ENCODE data around the gene NUAK2.
A peak's percentile ranks its signal among the peaks of the same experiment; 100 is the strongest.
"Not testable (repeated sequence)": the region's sequence is repeated elsewhere in the genome, so short reads cannot be mapped to it uniquely, and the experiment has no call there.

Gene NUAK2

GRCh38 chr1:205321162-205321958 is at the start of gene NUAK2:
TSS of gene NUAK2 (minus strand) at chr1:205321745. CDS start at chr1:205321628, 117 bp downstream.
- peak; percentile 90 for DNase-seq

DNA sequence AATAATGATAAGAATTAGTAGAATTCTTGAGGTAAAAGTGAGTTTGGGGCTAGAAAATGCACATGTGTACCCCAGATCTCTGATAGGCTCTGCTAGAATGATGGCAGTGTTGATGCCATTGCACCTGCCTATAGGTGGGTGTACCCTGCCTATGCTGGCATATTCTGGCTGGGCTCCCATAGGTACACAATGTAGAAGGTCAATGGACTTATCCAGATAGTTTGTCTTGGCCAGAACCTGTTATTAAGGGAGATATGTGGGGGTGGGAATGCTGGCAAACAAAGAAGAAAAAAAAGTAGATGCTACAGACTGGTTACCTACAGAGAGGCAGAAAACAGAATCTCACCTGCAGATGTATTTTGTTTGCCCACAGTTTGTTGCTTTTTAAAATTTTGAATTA is 49.2 kb upstream of the NUAK2 start:
- no peak for DNase-seq

DNA sequence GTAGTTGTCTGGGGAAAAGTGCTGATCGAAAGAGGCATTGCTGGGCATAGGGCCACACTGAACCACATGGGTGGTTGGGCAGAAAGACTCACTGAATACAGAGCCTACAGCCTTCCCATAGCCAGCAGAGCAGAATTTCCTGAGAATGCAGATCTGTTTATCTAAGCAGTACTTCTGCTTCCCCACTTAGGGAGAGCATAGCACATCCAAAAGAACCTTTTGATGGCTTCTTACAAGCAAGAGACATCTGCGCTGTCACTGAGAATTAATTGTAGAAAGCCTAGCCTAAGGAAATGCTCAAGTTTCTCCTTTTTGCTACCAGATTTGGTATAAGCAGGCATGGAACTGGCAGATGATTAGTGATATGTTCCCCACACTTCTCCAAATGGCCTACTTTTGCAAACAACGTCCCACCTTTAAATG is 48.2 kb upstream of the NUAK2 start:
- no peak for DNase-seq

DNA sequence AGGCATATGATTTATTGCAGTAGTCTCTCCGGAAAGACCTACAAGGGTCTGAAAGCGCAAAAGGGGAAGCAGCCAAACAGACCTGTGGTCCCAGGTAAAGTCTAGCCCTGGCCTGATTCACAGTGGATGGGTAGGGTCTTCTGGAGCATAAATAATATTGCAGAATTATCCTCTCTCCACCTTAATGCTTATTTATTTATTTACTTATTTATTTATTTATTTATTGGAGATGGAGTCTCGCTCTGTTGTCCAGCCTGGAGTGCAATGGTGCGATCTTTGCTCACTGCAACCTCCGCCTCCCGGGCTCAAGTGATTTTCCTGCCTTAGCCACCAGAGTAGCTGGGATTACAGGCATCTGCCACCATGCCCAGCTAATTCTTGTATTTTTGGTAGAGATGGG is 46.9 kb upstream of the NUAK2 start:
- no peak for DNase-seq

GRCh38 chr1:205365945-205366463 is 44.5 kb upstream of the NUAK2 start:
- no peak for DNase-seq

GRCh38 chr1:205365086-205365485 is 43.5 kb upstream of the NUAK2 start:
- DNase-seq = not testable (repeated sequence)

DNA sequence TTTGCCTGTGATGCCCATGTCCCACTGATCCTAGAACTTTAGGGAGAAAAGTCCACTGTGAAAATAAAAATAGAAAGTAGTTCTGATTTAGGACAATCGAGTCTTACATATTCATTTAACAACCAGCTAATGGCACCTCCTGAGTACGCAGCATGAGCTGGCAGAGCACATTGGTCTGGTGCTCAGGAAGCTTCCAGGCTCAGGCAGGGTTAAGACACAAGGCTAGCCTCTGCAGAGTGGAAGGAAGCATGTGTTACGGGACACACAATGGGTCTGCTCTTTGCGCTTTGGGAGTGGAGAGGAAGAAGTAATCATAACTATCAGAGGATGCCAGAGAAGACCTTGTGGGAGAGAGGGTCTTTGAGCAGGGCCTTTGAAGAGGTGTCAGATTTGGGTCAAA is 39.3 kb upstream of the NUAK2 start:
- DNase-seq = no peak

DNA sequence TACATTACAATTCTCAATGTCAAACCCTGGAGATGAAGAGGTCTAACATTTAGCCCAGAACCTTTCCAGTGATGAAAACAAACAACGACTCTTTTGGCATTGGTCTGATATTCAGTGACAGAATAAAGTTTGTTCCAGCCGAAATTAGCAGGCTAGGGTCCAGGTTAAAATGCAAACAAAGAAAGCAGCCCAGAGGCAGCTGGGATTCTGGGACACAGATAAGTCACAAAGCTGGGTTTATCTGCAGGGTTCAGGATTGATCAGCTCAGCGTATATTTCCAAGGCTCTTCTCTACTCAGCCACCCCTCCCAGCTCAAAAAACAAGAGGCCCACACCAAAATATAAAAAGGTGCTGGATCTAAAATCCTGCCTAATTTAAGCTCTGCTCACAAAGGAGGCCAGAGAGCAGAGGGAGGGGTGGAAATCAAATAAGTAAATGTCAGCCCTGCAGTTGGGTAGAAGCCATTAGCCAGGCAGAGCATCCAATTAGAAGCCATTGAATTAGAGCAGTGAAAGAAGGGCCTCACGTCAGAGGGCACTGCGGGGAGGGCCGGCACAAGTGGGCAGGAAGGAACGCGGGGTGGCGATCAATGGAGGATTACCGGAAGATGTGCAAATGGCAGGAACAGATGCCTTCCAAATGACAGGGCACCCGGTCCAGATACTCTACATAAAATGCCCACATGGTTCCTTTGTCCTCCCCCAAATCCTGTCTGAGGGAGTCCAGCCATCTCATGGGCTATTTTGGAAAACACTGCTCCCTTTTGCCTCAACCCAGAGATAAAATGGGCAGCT is 38.4 kb upstream of the NUAK2 start:
- DNase-seq = no peak

DNA sequence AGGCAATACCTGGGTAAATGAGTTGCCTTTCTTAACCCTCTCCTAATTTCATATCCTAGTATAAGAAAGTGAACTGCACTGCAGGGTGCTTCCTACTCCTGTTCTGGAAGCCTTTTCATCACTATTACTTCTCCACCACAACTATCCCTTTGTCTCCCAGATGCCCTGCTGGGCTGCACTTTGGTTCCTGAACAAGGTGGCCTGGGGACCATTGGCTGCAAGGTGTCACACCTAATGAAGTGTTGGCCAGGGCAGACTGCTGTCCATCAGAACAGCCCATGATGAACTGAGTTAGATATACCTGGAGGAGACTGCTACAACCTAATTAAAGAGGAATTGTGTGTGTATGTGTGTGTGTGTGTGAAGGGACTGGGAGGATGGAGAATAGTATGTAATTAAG is 37.0 kb upstream of the NUAK2 start:
- DNase-seq = no peak

GRCh38 chr1:205357567-205357966 is 36.0 kb upstream of the NUAK2 start:
- no peak for DNase-seq

DNA sequence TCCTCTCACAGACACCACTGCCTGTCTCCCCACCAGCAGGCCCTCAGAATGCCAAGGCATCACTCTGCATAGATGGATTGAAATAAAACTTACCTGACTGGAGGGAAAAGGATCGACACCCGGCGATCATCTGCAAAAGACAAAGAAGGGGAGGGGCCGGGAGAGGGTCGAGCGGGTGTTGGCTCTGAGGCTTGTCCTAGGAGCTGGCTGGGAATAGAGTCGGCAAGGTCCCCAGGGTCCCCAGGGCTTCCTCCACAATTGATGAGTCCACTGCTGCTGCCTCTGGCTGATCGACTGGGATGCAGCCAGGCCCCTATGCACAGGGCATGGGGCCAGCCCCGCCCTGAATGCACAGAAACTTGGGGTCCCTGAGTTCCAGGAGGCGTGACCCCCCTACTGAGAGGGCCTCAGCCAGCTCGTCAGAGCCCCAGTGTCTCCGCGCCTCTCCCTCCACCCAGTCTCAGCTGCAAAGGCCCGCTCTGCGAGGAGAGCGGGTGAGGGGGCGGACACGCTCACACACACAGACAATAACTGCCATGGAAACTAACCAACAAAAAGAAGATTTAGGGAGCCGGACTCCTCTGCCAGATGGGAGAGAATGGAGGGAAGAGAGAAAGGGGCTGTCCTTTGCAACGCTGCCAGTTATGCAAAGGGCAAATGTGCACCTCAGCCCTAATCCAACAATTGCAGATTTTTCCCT is 35.0 kb upstream of the NUAK2 start, which contains the start of gene KLHDC8A:
Gene KLHDC8A, minus strand, starts transcription at position 483 of the 700 bp plus-strand sequence. CDS start 13,318 bp downstream, outside the sequence.
- peak; percentile 28 for DNase-seq

DNA sequence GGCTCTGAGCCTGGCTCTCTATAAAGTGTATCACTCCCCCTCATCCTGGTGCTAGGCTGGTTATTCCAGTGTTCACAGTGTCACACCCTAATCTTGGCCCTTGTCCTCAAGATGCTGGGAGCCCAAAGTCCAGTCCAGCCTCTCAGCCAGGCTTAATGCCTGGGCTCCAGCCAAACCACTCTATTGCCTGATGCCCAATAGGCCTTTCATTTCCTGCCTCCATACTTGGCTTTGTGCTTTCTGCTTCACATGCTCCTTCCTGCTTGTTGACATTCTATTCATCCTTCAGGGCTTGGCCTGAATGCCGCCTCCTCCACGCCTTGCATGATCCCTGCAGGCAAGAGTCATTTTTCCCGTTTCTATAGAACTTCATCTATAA is 33.5 kb upstream of the NUAK2 start:
- no peak for DNase-seq

GRCh38 chr1:205354259-205355074 is 32.9 kb upstream of the NUAK2 start:
- peak; percentile 67 for DNase-seq

DNA sequence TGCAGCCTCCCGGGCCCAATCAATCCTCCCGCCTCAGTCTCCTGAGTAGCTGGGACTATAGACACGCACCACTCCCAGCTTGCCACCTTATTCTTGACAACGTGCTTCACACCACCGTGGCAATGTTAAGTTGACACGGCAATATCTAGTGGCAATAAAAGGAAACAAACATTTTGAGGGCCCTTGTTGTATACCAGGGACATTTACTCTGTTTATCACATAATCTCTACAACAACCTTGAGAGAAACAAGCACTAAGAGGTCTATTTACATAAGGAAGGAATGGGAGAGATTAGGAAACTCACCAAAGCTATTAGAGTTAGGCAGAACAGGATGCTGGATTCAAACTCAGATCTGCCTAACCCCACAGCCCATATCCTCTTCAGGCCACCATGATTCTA is 32.1 kb upstream of the NUAK2 start:
- DNase-seq = no peak

DNA sequence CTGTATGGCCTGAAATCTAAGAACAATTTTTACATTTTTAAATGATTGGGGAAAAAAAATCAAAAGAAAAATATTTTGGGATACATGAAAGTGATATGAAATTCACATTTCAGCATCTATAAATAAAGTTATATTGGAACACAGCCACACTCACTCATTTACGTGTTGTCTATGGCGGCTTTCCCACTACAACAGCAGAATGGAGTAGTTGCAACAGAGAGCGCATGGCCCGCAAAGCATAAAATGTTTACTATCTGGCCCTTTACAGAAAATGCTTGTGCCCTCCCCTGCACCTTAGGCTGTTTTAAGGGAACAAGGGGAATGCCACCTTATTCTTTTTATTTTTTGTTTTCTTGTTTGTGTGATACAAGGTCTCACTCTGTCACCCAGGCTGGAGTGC is 31.6 kb upstream of the NUAK2 start:
- DNase-seq = no peak

- peak; percentile 99 for DNase-seq
These were observed 30.6 kb upstream of the NUAK2 start for GRCh38 chr1:205351984-205352713.

DNA sequence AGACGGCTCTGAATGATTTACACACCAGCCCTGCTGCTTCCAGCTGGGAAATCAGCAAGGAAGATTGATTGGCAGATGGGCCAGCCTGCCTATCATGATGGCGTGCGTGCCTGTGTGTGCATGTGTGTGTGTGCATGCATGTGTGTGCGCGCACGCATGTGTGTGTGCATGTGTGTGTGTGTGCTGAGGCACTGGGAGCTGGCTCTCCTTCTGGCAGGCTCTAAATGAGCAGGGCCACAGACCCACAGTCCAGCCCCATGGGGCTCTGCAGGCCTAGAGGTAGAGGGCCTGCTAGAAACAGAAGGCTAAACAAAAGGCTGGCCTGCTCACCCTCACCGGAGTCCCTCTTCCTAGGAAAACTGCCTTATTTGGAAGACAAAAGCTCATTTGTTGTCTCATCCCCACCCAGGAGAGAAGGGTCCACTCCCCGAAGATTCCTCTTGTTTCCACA is 29.2 kb upstream of the NUAK2 start:
- DNase-seq = peak; percentile 29

GRCh38 chr1:205350124-205350523 is 28.6 kb upstream of the NUAK2 start:
- DNase-seq = no peak

GRCh38 chr1:205348554-205349487 is 27.3 kb upstream of the NUAK2 start:
- DNase-seq = no peak

GRCh38 chr1:205346956-205347574 is 25.5 kb upstream of the NUAK2 start:
- peak; percentile 67 for DNase-seq
